IMR-90 (cell line): ENCODE data around the gene MRPL32. TPM values are rescaled to one million over a fixed set of nuclear protein-coding genes. Genes with fewer than 3 reads are reported as not detected.

ENCODE experiments used
- ATAC-seq: fragments of 200-7000 bp; cut with Tn5 transposase; 2 replicates; pipeline ENCODE4 v1.9.1; 2020; ENCODE audit warnings: low read depth, mild to moderate bottlenecking, moderate library complexity
- BruUV-seq: library from RNA; stranded (reverse); fragments of 400-500 nt; replicated peaks from 2 replicates; lab custom pipeline; 2021; lab: Mats Ljungman, UMichigan
- CTCF ChIA-PET: fragments of 300-600 bp; formaldehyde crosslinking; extraction: SDS; loops from one replicate; lab custom pipeline; 2021; ENCODE audit warnings: antibody characterized with exemption; lab: Yijun Ruan, JAX
- POLR2A ChIA-PET: fragments of 300-600 bp; sonication (Branson Sonifier 250); formaldehyde crosslinking; loops from one replicate; lab custom pipeline; 2022; ENCODE audit warnings: antibody characterized with exemption; ENCODE audit not compliant: unreplicated experiment; lab: Charles Lee
- DNase-seq: peaks from one replicate; pipeline ENCODE4 v3.0.0; 2013
- H2AFZ ChIP-seq: replicated peaks from 2 replicates; pipeline ENCODE3; 2013; ENCODE audit warnings: low read length, mild to moderate bottlenecking; ENCODE audit not compliant: poor library complexity
- H2AK5ac ChIP-seq: 2 replicates; pipeline ENCODE4 v1.6.1; 2013; ENCODE audit warnings: low read depth, low read length, inconsistent platforms
- H2AK9ac ChIP-seq: replicated peaks from 2 replicates; pipeline ENCODE3; 2013; ENCODE audit warnings: mild to moderate bottlenecking, low read depth, low read length, moderate library complexity; ENCODE audit not compliant: poor library complexity
- H2BK120ac ChIP-seq: 2 replicates; pipeline ENCODE4 v1.6.1; 2013; ENCODE audit warnings: low read depth, low read length, inconsistent platforms
- H2BK15ac ChIP-seq: 3 replicates; pipeline ENCODE4 v1.6.1; 2013; ENCODE audit warnings: low read depth, low read length, inconsistent platforms
- H2BK20ac ChIP-seq: 2 replicates; pipeline ENCODE4 v1.6.1; 2013; ENCODE audit warnings: low read depth, mild to moderate bottlenecking, inconsistent platforms, low read length, moderate library complexity
- H2BK5ac ChIP-seq: 2 replicates; pipeline ENCODE4 v1.6.1; 2013; ENCODE audit warnings: mild to moderate bottlenecking, low read depth, low read length, inconsistent platforms; ENCODE audit not compliant: poor library complexity, severe bottlenecking
- H3K14ac ChIP-seq: replicated peaks from 2 replicates; pipeline ENCODE4 v1.6.1; 2013; ENCODE audit warnings: low read depth, low read length, inconsistent platforms
- H3K18ac ChIP-seq: 2 replicates; pipeline ENCODE4 v1.6.1; 2013; ENCODE audit warnings: low read depth, low read length, control low read depth
- H3K23ac ChIP-seq: 2 replicates; pipeline ENCODE4 v1.6.1; 2013; ENCODE audit warnings: low read depth, low read length, inconsistent platforms
- H3K27ac ChIP-seq: 2 replicates; pipeline ENCODE4 v1.5.1; 2013; ENCODE audit warnings: mild to moderate bottlenecking, control low read depth, low read length; ENCODE audit not compliant: insufficient read depth
- H3K27me3 ChIP-seq: 2 replicates; pipeline ENCODE4 v1.6.1; 2013; ENCODE audit warnings: low read length; ENCODE audit not compliant: control insufficient read depth, insufficient read depth
- H3K36me3 ChIP-seq: 2 replicates; pipeline ENCODE4 v1.6.1; 2013; ENCODE audit warnings: low read length, mixed read lengths; ENCODE audit not compliant: control insufficient read depth, insufficient read depth
- H3K4ac ChIP-seq: 2 replicates; pipeline ENCODE4 v1.6.1; 2013; ENCODE audit warnings: low read depth, low read length, inconsistent platforms
- H3K4me1 ChIP-seq: 2 replicates; pipeline ENCODE4 v1.6.1; 2013; ENCODE audit warnings: low read length, mixed read lengths; ENCODE audit not compliant: control insufficient read depth, insufficient read depth
- H3K4me2 ChIP-seq: 2 replicates; pipeline ENCODE4 v1.6.1; 2013; ENCODE audit warnings: low read depth, mild to moderate bottlenecking, control low read depth, low read length, moderate library complexity
- H3K4me3 ChIP-seq: 2 replicates; pipeline ENCODE4 v1.5.1; 2013; ENCODE audit warnings: low read depth, mild to moderate bottlenecking, control low read depth, low read length, moderate library complexity; ENCODE audit not compliant: insufficient read depth
- H3K56ac ChIP-seq: 2 replicates; pipeline ENCODE4 v1.6.1; 2013; ENCODE audit warnings: low read length, inconsistent platforms; ENCODE audit not compliant: insufficient read depth; ENCODE audit errors: extremely low read depth
- H3K79me1 ChIP-seq, 2 experiments: 2 replicates each; pipeline ENCODE4 v1.6.1; 2013; ENCODE audit warnings: low read length in 2 of 2, inconsistent platforms in 1 of 2, low read depth in 1 of 2
- H3K9ac ChIP-seq: 2 replicates; pipeline ENCODE4 v1.6.1; 2013; ENCODE audit warnings: low read depth, low read length, control low read depth
- H3K9me1 ChIP-seq: 2 replicates; pipeline ENCODE4 v1.6.1; 2013; ENCODE audit warnings: low read length, inconsistent platforms; ENCODE audit not compliant: insufficient read depth
- H3K9me3 ChIP-seq: 2 replicates; pipeline ENCODE4 v1.6.1; 2013; ENCODE audit warnings: low read length; ENCODE audit not compliant: control insufficient read depth, insufficient read depth
- H4K20me1 ChIP-seq: 2 replicates; pipeline ENCODE4 v1.6.1; 2013; ENCODE audit warnings: low read length, inconsistent platforms; ENCODE audit not compliant: insufficient read depth
- H4K5ac ChIP-seq: 2 replicates; pipeline ENCODE4 v1.6.1; 2013; ENCODE audit warnings: mild to moderate bottlenecking, low read depth, low read length, control low read depth
- H4K8ac ChIP-seq, 2 experiments: 2 replicates each; pipeline ENCODE4 v1.6.1; 2013; ENCODE audit warnings: low read depth in 2 of 2, low read length in 2 of 2, control low read depth in 1 of 2, inconsistent platforms in 1 of 2
- H4K91ac ChIP-seq: 2 replicates; pipeline ENCODE4 v1.6.1; 2013; ENCODE audit warnings: low read depth, low read length, inconsistent platforms; ENCODE audit not compliant: insufficient read depth
- CHD1 ChIP-seq: IDR thresholded peaks from 2 replicates; pipeline ENCODE4 v1.6.1; 2012; ENCODE audit warnings: low read depth, low read length, improper control_type of control experiment
- FOS ChIP-seq: fragments of 150-350 bp; IDR thresholded peaks from 2 replicates; pipeline ENCODE4 v1.6.1; 2016; ENCODE audit warnings: low read depth, low read length
- MXI1 ChIP-seq: IDR thresholded peaks from 2 replicates; pipeline ENCODE4 v1.6.1; 2012; ENCODE audit warnings: low read depth, mild to moderate bottlenecking, low read length, moderate library complexity, borderline replicate concordance
- RAD21 ChIP-seq: IDR thresholded peaks from 2 replicates; pipeline ENCODE4 v1.6.1; 2012; ENCODE audit warnings: low read length, improper control_type of control experiment
- RCOR1 ChIP-seq: IDR thresholded peaks from 2 replicates; pipeline ENCODE4 v1.6.1; 2012; ENCODE audit warnings: mild to moderate bottlenecking, low read length, improper control_type of control experiment; ENCODE audit not compliant: insufficient replicate concordance
- RFX5 ChIP-seq: IDR thresholded peaks from 2 replicates; pipeline ENCODE4 v1.8.0; 2012; ENCODE audit warnings: low read depth, mild to moderate bottlenecking, low read length, moderate library complexity
- SMC3 ChIP-seq: fragments of 150-350 bp; IDR thresholded peaks from 2 replicates; pipeline ENCODE4 v1.6.1; 2016; ENCODE audit warnings: low read depth, mild to moderate bottlenecking, antibody characterized with exemption, low read length, moderate library complexity
- WGBS, 2 experiments: methylation state at CpG; one replicate each; pipeline versions ENCODE4 v1.1.5 to v1.1.7; 2013; ENCODE audit warnings: missing lambda C conversion rate in 2 of 2; ENCODE audit not compliant: insufficient read length in 1 of 2; ENCODE audit errors: extremely low coverage in 2 of 2; 5-methylcytosine and 5-hydroxymethylcytosine counted together
- dilution Hi-C: fragments of 300-500 bp; cut with HindIII; formaldehyde crosslinking; loops from one replicate; pipeline ENCODE4 v1.14.3; 2018; ENCODE audit warnings: low sequenced_read_pairs; ENCODE audit not compliant: unreplicated experiment
- in situ Hi-C: fragments of 300-500 bp; cut with MboI; formaldehyde crosslinking; loops from 3 replicates; pipeline ENCODE4 v1.14.3; 2019; ENCODE audit warnings: low sequenced_read_pairs, inconsistent platforms, mixed read lengths
- intact Hi-C: fragments of 100-400 bp; cut with micrococcal nuclease; formaldehyde crosslinking; loops from 2 replicates; pipeline ENCODE4 v1.10.0; 2022
- polyA plus RNA-seq, 3 experiments: library from polyadenylated mRNA; depleted of rRNA; stranded (reverse); fragments of >200 nt; gene quantifications; 2 replicates each; pipeline ENCODE4 v1.2.3, GENCODE V29; 2012; ENCODE audit warnings: low replicate concordance in 1 of 3
- total RNA-seq: library from RNA; depleted of rRNA; stranded (reverse); fragments of >200 nt; gene quantifications from 2 replicates; pipeline ENCODE4 v1.2.3, GENCODE V29; 2012
- TF ChIP-seq, protein P1 (sequence below): conservative IDR thresholded peaks from 2 replicates; pipeline ENCODE4 v1.5.1; 2012; ENCODE audit warnings: mild to moderate bottlenecking, low read depth, low read length, improper control_type of control experiment
- TF ChIP-seq, protein P2 (sequence below): fragments of 150-350 bp; IDR thresholded peaks from 2 replicates; pipeline ENCODE4 v1.6.1; 2017; ENCODE audit warnings: mild to moderate bottlenecking, antibody characterized with exemption, low read length, low read depth

The MRPL32 gene
- total and polyA plus RNA-seq, 2 of the 4 experiments (the other 2 are of a cell fraction) = 42.3 to 75.3 TPM

DNA sequence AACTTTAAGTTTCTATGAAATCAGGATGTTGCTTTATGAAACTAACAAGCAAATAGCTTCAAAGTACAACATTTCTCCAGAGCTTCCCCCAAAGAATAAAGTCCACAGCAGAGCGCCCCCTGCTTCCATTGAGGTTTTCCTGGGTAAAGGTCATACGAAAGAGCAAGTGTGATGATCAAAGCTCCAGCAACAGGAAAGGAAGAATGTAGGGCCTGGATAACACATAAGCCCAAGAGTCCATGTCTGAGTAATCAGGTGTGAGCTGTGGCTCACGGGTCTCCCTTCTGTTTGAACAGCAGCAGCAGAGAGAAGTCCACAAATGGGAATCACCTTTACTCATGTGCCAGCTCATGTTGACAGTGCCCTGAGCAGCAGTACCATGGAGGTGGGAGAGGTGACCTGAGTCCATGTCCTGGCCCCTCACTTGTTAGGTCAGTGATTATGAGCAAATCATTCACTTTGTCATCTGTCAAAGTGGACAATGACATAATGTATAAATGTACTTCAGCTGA, 50.5 kb downstream of the MRPL32 start:
- no TSS peak for BruUV-seq
- Histone ChIP-seq H3K4ac (no peak overlapping the region), H4K20me1 (no peaks in the 10 kb centered on the region), H2BK15ac (no peak overlapping the region), H2AFZ (no peak overlapping the region), H2BK120ac (no peak overlapping the region), H3K27me3 (0 out of 2 replicates have a peak, but pooled peaks cover 3% of the 10 kb centered on the region), H2BK20ac (no peak overlapping the region), H3K79me1 (no peaks in the 10 kb centered on the region), H3K4me2 (no peak overlapping the region), H3K18ac (no peak overlapping the region), H3K9me1 (no peaks in the 10 kb centered on the region), H3K9ac (no peak overlapping the region), H3K4me3 (no peak overlapping the region), H2AK5ac (no peak overlapping the region), H3K27ac (no peak overlapping the region), H2BK5ac (no peak overlapping the region), H4K5ac (no peak overlapping the region), H3K14ac (no peak overlapping the region), H3K36me3 (no peaks in the 10 kb centered on the region), H3K4me1 (no peaks in the 10 kb centered on the region), H2AK9ac (no peak overlapping the region), H4K8ac (no peak overlapping the region), H3K56ac (no peak overlapping the region), H3K9me3 (no peaks in the 10 kb centered on the region), H4K91ac (no peak overlapping the region), H3K23ac (no peak overlapping the region)
- POLR2A ChIA-PET = no interaction called here
- intact Hi-C loops = no loop called here
- CTCF ChIA-PET = no interaction called here
- dilution Hi-C loops = no loop called here
- no peak for TF ChIP-seq RAD21
- TF ChIP-seq RCOR1 = no peak
- no peak for TF ChIP-seq MXI1
- no peak for TF ChIP-seq SMC3
- no peak for TF ChIP-seq FOS
- TF ChIP-seq, protein P1, sequence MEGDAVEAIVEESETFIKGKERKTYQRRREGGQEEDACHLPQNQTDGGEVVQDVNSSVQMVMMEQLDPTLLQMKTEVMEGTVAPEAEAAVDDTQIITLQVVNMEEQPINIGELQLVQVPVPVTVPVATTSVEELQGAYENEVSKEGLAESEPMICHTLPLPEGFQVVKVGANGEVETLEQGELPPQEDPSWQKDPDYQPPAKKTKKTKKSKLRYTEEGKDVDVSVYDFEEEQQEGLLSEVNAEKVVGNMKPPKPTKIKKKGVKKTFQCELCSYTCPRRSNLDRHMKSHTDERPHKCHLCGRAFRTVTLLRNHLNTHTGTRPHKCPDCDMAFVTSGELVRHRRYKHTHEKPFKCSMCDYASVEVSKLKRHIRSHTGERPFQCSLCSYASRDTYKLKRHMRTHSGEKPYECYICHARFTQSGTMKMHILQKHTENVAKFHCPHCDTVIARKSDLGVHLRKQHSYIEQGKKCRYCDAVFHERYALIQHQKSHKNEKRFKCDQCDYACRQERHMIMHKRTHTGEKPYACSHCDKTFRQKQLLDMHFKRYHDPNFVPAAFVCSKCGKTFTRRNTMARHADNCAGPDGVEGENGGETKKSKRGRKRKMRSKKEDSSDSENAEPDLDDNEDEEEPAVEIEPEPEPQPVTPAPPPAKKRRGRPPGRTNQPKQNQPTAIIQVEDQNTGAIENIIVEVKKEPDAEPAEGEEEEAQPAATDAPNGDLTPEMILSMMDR = no peak
- TF ChIP-seq, protein P2, sequence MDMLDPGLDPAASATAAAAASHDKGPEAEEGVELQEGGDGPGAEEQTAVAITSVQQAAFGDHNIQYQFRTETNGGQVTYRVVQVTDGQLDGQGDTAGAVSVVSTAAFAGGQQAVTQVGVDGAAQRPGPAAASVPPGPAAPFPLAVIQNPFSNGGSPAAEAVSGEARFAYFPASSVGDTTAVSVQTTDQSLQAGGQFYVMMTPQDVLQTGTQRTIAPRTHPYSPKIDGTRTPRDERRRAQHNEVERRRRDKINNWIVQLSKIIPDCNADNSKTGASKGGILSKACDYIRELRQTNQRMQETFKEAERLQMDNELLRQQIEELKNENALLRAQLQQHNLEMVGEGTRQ = no peak
- no peak for TF ChIP-seq CHD1
- TF ChIP-seq RFX5 = no peak
- in situ Hi-C loops = no loop called here
- ATAC-seq (no peak), DNase-seq (no peak)
- WGBS, 2 experiments = no CpG with 5 or more reads among the region's 3 CpGs
